GM21360 (cell line): ENCODE data around the gene CELSR2.

Experiments used
- ATAC-seq: cut with Tn5 transposase; IDR thresholded peaks from one replicate; pipeline ENCODE4 v1.9.1; 2021; ENCODE audit warnings: mild to moderate bottlenecking, moderate library complexity; ENCODE audit not compliant: unreplicated experiment

Gene CELSR2

GRCh38 chr1:109261578-109261977 is 12.2 kb downstream of the CELSR2 start:
- ATAC-seq, result no peak

- no peak for ATAC-seq
Measured at GRCh38 chr1:109262231-109263055, 13.1 kb downstream of the CELSR2 start.

GRCh38 chr1:109263234-109263596 is 13.9 kb downstream of the CELSR2 start:
- no peak for ATAC-seq

GRCh38 chr1:109263597-109264378 is 14.4 kb downstream of the CELSR2 start:
- ATAC-seq, result peak; percentile 60

- ATAC-seq, result no peak
Measured at GRCh38 chr1:109264379-109264755, 15.0 kb downstream of the CELSR2 start.

- no peak for ATAC-seq
Measured at GRCh38 chr1:109265016-109265415, 15.7 kb downstream of the CELSR2 start.

- ATAC-seq, result no peak
Measured at GRCh38 chr1:109265741-109266330, 16.5 kb downstream of the CELSR2 start.

GRCh38 chr1:109266965-109267364 is 17.6 kb downstream of the CELSR2 start:
- no peak for ATAC-seq

GRCh38 chr1:109267743-109268300 is 18.5 kb downstream of the CELSR2 start:
- no peak for ATAC-seq

- no peak for ATAC-seq
Measured at GRCh38 chr1:109268431-109269211, 19.3 kb downstream of the CELSR2 start.

- no peak for ATAC-seq
Measured at GRCh38 chr1:109269212-109269980, 20.1 kb downstream of the CELSR2 start.

- no peak for ATAC-seq
Measured at GRCh38 chr1:109269981-109270622, 20.8 kb downstream of the CELSR2 start.

- ATAC-seq, result no peak
Measured at GRCh38 chr1:109270623-109271317, 21.4 kb downstream of the CELSR2 start.

GRCh38 chr1:109271458-109271857 is 22.1 kb downstream of the CELSR2 start:
- ATAC-seq, result no peak

GRCh38 chr1:109272021-109272799 is 22.9 kb downstream of the CELSR2 start:
- ATAC-seq, result no peak

- no peak for ATAC-seq
Measured at GRCh38 chr1:109272831-109273547, 23.6 kb downstream of the CELSR2 start.

GRCh38 chr1:109273570-109274288 is 24.4 kb downstream of the CELSR2 start:
- ATAC-seq, result no peak
